ENCODE data around the gene ACSS2.

The ACSS2 gene

DNA sequence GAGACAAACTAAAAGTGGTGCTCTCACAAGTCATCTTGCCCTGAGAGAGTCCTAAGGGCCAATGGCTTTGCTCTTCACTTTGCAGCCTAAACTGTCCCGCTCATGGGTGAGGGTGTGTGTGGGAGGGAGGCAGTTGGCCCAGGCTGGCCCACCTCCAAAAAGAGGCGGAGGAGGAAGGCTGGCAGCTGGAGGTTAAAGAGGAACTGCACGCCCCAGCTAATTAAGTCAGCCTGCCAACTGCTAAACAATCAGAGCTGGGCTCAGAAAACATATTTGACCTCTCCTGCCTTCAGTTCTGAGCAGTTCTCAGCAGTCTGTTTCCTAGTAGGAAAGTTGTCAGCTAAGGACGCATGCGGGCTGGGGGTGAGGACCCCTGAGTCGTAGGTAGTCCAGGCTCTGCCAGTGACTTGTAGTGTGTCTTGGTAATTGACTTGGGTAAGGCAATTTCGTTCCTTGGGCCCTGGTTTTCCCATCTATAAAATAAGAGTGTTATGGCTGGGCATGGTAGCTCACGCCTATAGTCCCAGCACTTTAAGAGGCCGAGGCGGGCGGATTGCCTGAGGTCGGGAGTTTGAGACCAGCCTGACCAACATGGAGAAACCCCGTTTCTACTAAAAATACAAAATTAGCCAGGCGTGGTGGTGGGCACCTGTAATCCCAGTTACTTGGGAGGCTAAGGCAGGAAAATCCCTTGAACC, 62.2 kb downstream of the ACSS2 start:
- TF ChIP-seq EZH2 (IDR thresholded peaks at IDR 0.05; ENCODE audit: borderline replicate concordance, low read length): no peak
- no peak for TF ChIP-seq CTCF (IDR thresholded peaks at IDR 0.05; ENCODE audit: low read length)
- no peak overlapping the region for H3K4me2 ChIP-seq (ENCODE audit: low read length)
- H4K20me1 ChIP-seq (ENCODE audit: insufficient read depth, low read length): no peaks in the 10 kb centered on the region
- no peaks in the 10 kb centered on the region for H3K79me2 ChIP-seq (ENCODE audit: insufficient read depth, low read length)
- peaks cover 59% of the 10 kb centered on the region for H3K36me3 ChIP-seq (ENCODE audit: insufficient read depth, low read length)
- peaks cover 6% of the 10 kb centered on the region for H3K4me1 ChIP-seq (ENCODE audit: insufficient read depth, low read length, severe bottlenecking)
- no peaks in the 10 kb centered on the region for H3K27me3 ChIP-seq (ENCODE audit: insufficient read depth, low read length)
- H3K9ac ChIP-seq (ENCODE audit: low read length): no peak overlapping the region
- no peaks in the 10 kb centered on the region for H3F3A ChIP-seq (ENCODE audit: insufficient read depth, low read length)
- H3K27ac ChIP-seq (ENCODE audit: low read depth, low read length, poor library complexity, severe bottlenecking): peak overlapping the region; percentile 17
- H3K9me3 ChIP-seq (ENCODE audit: low read length): no peaks in the 10 kb centered on the region
- H3K4me3 ChIP-seq (ENCODE audit: low read depth, low read length, poor library complexity, severe bottlenecking): no peak overlapping the region
- no peaks in the 10 kb centered on the region for H3K9me2 ChIP-seq (ENCODE audit: low read depth, low read length)
- H2AFZ ChIP-seq (ENCODE audit: low read length): no peak overlapping the region

GRCh38 chr20:34940081-34940481, 63.7 kb downstream of the ACSS2 start:
- H3K27me3 ChIP-seq (ENCODE audit: insufficient read depth, low read length): no peaks in the 10 kb centered on the region
- H3K4me1 ChIP-seq (ENCODE audit: insufficient read depth, low read length, severe bottlenecking): peaks cover 6% of the 10 kb centered on the region
- H2AFZ ChIP-seq (ENCODE audit: low read length): no peak overlapping the region
- no peak overlapping the region for H3K9ac ChIP-seq (ENCODE audit: low read length)
- no peak overlapping the region for H3K27ac ChIP-seq (ENCODE audit: low read depth, low read length, poor library complexity, severe bottlenecking)
- no peak overlapping the region for H3K4me3 ChIP-seq (ENCODE audit: low read depth, low read length, poor library complexity, severe bottlenecking)
- no peak overlapping the region for H3K4me2 ChIP-seq (ENCODE audit: low read length)
- TF ChIP-seq CTCF (IDR thresholded peaks at IDR 0.05; ENCODE audit: low read length) (no peak), EZH2 (IDR thresholded peaks at IDR 0.05; ENCODE audit: borderline replicate concordance, low read length) (no peak)
- H3K9me3 ChIP-seq (ENCODE audit: low read length): no peaks in the 10 kb centered on the region
- H3F3A ChIP-seq (ENCODE audit: insufficient read depth, low read length): no peaks in the 10 kb centered on the region
- no peaks in the 10 kb centered on the region for H3K9me2 ChIP-seq (ENCODE audit: low read depth, low read length)
- H4K20me1 ChIP-seq (ENCODE audit: insufficient read depth, low read length): no peaks in the 10 kb centered on the region
- no peaks in the 10 kb centered on the region for H3K79me2 ChIP-seq (ENCODE audit: insufficient read depth, low read length)
- H3K36me3 ChIP-seq (ENCODE audit: insufficient read depth, low read length): peaks cover 62% of the 10 kb centered on the region

DNA sequence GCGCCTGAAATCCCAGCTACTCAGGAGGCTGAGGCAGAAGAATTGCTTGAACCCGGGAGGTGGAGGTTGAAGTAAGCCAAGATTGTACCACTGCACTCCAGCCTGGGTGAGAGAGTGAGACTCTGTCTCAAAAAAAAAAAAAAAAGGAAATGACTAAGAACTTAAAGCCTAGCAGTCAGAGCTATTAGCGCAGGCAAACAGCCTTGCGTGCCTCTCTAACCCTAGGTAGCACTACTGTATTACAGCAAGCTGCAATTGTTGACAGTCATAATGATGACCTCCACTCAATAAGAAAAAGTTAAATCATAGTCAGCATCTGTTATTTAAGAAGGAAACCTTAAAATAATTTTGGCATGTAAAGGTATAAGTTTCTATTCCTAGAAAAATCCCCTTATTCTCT, 64.8 kb downstream of the ACSS2 start:
- Histone ChIP-seq H3K4me3 (ENCODE audit: low read depth, low read length, poor library complexity, severe bottlenecking) (no peak overlapping the region), H3K79me2 (ENCODE audit: insufficient read depth, low read length) (no peaks in the 10 kb centered on the region), H3K27me3 (ENCODE audit: insufficient read depth, low read length) (no peaks in the 10 kb centered on the region), H3K9ac (ENCODE audit: low read length) (no peak overlapping the region), H3F3A (ENCODE audit: insufficient read depth, low read length) (no peaks in the 10 kb centered on the region), H2AFZ (ENCODE audit: low read length) (no peak overlapping the region), H3K36me3 (ENCODE audit: insufficient read depth, low read length) (peaks cover 61% of the 10 kb centered on the region), H3K4me1 (ENCODE audit: insufficient read depth, low read length, severe bottlenecking) (peaks cover 6% of the 10 kb centered on the region), H3K9me3 (ENCODE audit: low read length) (no peaks in the 10 kb centered on the region), H4K20me1 (ENCODE audit: insufficient read depth, low read length) (no peaks in the 10 kb centered on the region), H3K4me2 (ENCODE audit: low read length) (no peak overlapping the region), H3K9me2 (ENCODE audit: low read depth, low read length) (no peaks in the 10 kb centered on the region), H3K27ac (ENCODE audit: low read depth, low read length, poor library complexity, severe bottlenecking) (no peak overlapping the region)
- TF ChIP-seq CTCF (IDR thresholded peaks at IDR 0.05; ENCODE audit: low read length): no peak
- no peak for TF ChIP-seq EZH2 (IDR thresholded peaks at IDR 0.05; ENCODE audit: borderline replicate concordance, low read length)
